Stimulated activated CD4-positive, alpha-beta T cell treated with anti-CD3 and anti-CD28 coated beads, Interleukin-1b, Interleukin-23, amount 100 ng/mL, for 4 hours (primary cell): Measurements from ENCODE around the gene DYDC2.

Experiments
- DNase-seq, 2 donors: peaks; one replicate each; pipeline ENCODE4 v3.0.0-alpha.2; 2020; ENCODE audit warnings: low read depth in 2 of 2

Gene DYDC2

DNA sequence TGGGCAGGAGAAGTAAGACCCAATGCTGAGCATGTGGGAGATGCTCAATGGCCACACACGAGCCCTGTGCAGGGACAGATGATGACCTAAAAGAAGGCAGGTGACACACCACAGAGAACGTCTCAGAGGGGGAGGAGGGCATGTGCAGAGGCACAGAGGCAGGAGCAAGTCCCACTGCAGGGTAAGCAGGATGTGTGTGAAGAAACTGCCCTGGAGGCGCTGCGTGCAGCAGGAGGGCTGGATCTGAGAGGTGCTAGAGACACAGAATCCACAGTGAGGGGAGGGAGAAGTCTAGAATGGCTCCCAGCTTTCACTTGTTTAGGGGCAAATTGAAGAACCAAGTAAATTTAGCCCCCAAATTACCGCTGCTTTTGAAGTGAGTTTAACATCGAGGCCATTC lies 14.9 kb downstream of the DYDC2 start:
- no peak for DNase-seq

DNA sequence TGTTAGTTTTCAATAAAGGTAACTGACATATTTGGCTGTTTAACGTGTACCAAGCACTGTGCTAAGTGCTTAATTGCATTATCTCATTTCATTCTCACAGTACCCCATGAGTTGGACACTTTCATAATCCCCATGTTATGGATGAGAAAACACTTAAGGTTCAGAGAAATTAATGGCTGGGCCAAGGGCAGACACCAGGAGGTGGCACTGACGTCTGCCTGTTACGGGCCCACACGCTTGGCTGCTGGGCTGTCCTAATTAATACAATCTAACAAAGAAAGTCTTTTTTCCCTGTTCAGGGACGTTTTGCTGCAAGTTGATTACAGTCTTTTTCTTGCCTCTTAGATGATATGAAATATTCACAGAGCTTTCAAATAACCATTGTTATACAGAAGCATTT lies 16.1 kb downstream of the DYDC2 start:
- DNase-seq = no peak

DNA sequence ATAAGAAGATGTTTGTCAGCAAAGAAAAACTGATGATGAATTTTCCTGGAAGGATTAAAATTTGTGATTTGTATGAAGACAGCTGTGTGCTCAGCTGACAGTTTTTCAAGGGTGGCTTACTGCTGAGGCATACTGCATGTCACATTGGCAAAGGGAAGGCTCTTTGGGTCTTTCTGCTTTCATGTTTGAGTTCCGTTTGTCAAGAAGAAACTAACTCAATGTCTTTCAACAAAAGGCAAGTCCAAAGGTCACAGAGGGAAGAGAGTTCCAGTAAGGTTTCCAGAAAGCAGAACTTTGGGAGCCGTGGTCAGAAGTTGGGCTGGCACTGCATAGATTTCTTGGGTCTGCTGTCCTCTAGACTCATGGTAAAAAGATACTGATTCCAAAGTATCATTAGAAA lies 16.9 kb downstream of the DYDC2 start:
- DNase-seq = no peak

DNA sequence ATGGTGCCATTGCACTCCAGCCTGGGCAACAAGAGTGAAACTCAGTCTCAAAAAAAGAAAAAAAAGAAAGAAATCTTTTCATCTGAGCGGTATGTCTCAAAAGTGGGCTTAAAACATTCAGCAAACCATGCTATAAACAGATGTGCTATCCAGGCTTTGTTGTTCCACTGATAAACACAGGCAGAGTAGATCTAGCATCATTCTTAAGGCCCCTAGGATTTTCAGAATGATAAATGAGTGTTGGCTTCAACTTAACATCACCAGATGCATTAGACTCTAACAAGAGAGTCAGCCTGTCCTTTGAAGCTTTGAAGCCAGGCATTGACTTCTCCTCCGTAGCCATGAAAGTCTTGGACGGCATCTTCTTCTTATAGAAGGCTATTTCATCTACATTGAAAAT lies 23.1 kb downstream of the DYDC2 start:
- DNase-seq = no peak

DNA sequence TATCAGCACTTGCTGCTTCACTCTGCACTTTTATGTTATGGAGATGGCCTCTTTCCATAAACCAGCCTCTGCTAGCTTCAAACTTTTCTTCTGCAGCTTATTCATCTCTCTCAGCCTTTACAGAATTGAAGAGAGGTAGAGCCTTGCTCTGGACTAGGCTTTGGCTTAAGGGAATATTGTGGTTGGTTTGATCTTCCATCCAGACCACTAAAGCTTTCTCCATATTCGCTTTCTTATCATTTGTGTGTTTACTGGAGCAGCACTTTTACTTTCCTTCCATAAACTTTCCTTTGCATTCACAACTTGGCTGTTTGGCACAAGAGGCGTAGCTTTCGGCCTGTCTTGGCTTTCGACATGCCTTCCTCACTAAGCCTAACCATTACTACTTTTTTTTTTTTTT lies 23.6 kb downstream of the DYDC2 start:
- no peak for DNase-seq

DNA sequence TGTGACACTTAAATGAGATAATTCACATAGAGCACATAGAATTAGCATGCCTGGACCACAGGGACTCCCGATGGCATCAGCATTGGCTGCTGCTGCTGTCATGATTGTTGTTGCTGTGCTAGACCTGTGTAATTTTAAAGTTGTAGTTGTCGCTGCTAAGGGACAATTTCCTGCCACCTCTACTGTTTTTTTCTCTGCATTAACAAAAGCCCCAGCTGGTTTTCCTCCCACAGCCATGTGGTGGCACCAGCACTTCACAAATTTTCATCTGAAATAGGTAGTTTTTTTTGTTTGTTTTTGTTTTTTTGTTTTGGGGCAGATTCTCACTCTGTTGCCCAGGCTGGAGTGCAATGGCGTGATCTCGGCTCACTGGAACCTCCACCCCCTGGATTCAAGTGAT lies 26.4 kb downstream of the DYDC2 start:
- peak; percentile 5 to 32 for DNase-seq

DNA sequence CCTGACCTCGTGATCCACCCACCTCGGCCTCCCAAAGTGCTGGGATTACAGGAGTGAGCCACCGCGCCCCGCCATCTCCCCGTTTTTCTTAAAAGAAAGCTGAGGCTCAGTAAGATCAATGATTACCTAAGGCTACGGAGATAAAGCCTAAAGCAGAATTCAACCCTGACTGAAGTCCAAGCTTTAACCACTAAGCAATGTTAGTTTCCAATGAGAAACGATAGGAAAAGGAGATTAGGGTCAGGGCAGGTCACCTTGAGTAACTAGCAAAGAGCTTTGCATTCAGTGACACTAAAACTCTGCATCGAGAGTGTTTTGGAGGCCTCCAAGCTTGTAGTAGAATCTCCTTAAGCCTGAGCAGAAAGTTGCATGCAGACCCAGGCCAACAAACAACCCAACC lies 34.2 kb downstream of the DYDC2 start:
- no peak for DNase-seq

DNA sequence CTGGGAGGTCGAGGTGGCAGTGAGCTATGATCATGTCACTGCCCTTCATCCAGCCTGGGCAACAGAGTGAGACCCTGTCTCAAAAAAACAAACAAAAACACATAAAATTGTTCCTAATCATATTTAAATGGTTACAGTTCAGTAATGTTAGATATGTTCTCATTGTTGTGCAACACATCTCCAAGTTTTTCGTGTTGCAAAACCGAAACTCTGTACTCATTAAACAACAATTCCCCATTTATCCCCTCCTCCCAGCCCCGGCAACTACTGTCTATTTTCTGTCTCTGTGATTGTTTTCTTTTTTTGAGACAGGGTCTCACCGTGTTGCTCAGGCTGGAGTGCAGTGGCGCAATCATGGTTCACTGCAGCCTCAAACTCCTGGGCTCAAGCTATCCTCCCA lies 35.7 kb downstream of the DYDC2 start:
- no peak for DNase-seq

DNA sequence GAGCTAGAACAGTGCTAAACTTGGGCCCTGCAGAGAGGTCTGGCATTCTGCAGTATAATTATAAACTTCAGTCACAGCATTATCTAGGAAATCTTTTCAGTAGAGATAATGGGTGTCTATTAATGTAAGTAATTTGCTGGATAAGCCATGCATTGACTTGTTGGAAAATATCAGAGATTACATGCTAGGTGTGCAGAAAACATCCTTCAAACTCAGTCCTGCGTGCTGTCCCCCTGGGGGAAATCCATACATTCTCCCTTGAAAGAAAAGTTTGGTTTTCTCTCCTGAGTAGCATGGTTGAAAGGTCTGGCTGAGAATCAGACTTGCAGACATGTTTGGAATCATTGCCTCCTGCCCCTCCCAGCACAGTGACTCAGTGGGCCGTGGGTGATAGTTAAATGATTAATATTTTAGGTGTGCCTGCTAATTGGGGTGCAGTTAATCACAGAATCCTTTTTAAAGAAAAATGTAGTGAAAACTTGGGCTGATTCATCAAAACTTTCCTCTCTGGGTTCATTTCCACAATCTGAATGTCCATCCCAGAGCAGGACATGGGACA lies 37.9 kb downstream of the DYDC2 start:
- no peak for DNase-seq

DNA sequence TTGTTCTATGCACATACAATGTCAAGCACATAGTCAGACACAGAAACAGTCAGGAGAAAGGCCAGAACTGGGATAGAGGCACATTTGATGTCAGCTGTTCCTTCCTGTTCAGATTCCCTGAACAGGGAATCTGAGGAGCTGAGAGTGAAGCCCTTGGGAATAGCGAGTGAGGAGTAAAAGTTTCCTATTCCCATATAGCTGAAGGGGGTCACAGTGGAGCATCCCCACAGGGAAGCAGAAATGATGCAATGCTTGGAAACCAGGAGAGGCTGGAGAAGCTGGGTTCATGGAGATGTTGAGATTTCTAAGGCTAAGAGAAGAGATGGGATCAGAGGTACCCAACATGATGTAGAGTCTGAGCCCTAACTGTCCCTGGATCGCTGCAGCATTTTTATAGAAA lies 40.4 kb downstream of the DYDC2 start:
- DNase-seq = no peak

DNA sequence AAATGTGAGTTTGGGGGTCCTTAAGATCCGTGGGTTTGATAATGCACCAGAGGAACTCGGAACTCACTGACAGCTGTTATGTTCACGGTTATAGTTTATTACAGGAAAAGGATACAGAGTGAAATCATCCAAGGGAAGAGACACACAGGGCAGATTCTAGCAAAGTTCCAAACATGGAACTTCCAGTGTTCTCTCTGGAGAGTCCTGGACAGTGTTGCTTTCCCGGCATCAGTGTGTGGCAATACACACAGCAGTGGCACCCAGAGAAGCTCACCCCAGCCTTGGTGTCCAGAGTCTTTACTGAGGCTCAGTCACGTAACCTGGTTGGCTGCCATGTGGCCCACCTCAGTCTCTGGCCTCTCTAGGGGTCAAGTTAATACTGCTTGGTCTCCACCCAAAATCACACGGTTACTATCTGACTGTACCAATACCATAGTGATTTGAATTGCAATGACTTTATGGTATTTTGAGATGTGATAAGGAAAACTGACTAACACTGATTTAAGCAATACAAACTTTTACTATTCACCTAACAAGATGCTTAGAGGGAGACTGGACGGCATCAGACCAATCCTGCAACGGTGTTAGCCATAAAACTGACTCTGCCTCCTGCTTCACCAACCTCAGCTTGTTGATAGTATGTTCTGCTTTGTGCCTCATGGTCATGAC lies 43.7 kb downstream of the DYDC2 start:
- no peak for DNase-seq

DNA sequence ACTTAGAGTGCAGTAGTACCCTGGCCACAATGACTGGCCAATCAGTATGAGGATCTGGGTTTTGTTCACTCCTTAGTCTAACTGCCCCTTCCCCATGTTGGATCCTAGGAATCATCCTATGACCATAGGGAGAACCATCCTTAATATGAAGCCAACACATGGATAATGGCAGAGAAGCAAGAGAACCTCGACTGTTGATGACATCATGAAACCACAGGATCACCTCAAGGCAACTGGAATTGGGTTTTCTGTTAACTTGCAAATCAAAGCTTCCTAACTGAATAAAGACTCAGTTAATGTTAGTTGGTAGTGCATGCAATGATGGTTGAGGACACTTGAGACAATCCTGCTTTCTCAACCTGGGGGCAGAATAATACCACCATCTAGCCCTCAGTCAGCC lies 48.5 kb downstream of the DYDC2 start:
- DNase-seq = no peak

DNA sequence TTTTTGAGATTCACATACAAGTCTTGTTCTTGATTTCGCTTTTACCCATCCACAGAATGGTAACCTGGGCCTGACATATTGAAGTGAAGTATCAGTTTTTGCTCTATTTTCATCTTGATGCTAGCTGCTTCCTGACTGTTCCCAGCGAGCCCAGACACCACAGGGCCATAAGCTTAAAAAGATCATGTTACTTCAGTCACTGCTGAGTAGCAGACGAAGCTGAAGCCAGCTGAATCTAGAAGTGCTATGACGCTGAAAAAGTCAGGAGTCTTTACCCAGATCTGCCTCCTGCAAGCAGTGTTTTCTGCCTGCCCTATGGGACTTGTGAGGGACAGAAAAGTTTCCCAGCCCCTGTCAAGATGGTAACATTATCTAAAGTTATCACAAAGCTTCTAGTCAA lies 49.0 kb downstream of the DYDC2 start:
- DNase-seq = no peak

DNA sequence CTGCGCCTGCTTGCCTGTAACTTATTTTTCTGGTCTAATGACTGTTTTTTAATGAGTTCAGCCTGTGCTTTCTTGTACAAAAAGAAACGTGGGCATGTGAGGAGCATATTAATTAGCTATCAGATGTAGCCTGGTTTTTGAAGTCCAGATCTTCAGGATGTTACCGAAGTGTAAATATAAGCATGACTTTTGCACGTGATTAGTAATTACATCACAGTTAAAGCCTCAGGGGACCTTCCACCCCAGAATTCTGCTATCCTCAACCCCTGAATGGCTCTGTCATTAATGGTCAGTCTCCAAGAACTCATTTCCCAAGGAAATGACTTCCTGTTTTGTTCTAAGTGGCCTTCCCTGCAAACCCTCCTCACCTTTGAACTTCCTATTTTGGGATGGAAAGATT lies 49.6 kb downstream of the DYDC2 start:
- DNase-seq = no peak

DNA sequence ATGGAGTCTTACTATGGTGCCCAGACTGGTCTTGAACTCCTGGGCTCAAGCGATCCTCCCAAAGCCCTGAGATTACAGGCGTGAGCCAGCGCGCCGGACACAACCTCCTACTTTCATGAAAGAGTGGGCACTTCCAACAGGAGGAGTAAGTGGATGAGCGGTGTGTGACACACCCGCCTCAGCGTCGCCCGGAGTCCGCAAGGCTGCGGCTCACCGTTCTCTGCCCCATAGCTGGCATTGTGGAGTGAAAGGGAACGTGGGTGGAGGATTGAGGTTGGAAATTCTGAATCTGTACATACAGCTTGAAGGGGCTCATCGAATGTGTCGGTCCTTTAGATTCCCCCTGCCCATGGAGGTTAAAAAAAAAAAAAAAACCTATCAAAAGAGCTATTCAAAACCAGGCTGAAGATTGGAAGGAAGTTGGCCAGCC lies 51.2 kb downstream of the DYDC2 start:
- peak; percentile 31 to 49 for DNase-seq

DNA sequence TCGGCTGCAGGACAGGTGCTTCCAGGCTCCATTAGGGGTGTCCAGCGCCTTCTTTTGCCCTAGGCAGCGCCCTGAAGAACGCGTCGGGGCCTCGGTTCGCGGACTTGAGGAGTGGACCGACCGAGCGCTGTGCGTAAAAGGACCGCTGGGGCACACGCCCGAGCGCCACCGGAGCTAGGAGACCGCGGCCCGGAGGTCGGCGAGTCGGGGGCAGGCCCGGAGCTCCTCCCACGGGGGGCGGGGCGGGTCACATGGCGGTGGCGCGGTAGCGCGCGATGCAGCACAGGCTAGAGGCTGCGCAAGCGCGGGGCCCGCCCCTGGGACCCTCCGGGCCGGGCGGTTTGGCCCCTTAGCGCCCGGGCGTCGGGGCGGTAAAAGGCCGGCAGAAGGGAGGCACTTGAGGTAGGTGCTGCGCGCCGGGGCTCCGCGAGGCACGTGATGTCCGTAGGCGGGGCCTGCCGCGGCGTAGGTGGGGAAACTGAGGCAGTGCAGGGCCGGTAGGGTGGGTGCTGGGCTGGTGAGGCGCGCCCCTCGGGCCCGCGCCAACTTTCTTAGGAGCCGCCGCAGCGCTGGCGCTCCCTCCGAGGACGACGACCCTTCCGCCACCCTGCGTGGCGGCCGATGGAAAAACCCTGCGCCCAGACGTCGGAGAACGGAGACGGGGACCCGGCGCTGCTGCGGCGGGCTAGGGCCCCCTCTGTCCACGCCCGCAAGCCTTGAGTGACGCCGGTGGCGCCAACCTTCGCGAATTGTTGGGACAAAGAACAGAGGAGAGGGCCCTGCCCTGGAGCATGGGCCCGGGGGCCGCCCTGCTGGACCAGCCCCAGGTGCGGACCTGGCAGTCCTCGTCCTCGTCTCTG lies 51.9 kb downstream of the DYDC2 start, which contains the start of gene PRXL2A:
Gene PRXL2A, plus strand, starts transcription at position 310 of the 860 bp plus-strand sequence. CDS start 11,917 bp downstream, outside the sequence.
- DNase-seq = peak; percentile 69 to 86

DNA sequence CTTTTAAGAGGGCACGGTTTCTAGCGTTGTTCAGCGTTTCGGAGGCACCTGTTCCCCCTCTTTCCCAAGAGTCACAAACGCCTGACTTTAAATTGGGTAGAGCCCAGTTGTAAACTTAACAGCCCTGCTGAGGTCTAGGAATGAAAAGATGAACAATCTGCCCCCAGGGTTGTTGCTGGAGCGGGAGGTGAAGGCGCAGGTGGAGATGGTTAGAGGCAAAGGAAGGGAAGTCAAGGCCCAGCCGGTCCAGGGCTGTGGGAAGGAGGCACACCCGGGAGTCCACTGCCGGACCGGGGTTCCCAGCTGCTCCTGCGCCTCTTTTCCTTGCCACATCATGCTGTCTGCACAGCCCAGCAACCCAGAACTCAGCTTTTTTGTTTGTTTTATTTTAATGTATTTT lies 52.5 kb downstream of the DYDC2 start:
- no peak for DNase-seq

DNA sequence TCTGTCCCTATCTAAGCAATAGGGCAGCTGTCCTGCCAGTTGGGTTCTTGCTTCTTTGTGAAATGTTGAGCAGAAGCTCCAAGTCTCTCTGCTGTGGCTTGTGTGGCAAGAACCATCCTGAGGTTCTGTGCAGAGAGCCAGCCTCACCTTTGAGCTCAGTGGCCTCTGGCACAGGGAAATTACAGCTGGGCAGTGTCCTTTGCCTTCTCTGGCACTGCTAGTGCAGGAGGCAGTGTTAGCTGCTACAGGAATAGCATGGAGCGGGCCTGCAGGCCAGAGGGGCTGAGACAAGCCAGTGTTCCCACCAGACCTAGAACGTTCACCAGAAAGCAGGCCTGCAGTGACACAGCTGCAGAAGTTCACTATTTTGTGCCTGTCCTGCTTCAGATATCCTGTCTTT lies 53.5 kb downstream of the DYDC2 start:
- DNase-seq = no peak

DNA sequence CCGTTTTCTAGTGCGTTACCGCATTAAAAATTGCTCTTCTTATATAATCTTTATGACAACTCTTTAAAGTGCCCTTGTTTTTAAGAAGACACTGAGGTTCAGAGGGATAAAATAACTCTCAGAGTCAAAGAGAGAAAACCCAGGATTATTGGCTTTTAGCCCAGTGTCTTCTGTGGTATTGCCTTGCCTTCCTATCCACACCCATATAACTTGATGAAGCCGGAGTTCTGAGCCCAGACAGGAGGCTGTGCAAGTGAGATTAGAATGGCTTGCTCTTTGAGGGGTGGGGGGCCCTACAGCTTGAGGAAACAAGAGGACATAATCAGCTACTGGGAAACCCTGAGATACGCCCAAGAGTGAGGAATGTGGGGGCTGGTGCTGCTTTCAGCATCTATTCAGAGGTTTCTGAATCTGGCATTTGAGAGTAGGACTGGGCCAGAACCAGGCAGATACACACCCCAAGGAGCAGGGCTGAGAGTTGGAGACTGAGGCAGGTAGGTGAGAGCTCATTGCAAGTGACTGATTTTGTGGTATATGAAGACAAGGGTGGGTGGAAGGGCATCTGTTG lies 54.1 kb downstream of the DYDC2 start:
- DNase-seq = no peak

DNA sequence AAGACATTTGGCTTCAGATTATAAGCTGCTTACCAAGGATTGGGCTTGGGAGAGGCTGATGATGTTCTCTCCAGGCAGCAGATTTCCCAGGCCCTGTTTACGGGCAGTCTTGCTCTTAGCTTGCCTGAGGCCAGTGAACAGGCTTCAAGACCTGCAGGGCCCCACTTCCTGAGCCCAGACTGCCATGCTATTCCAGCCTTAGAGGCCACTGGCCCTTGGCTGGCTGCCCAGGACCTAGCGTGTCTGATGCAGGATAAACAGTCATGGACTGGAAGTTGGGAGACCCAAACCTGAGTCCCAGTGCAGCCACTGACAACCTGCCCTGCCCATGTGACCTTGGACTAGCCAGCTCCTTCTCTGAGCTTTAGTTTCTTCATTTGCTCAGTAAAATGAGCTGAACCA lies 54.7 kb downstream of the DYDC2 start:
- DNase-seq = no peak

DNA sequence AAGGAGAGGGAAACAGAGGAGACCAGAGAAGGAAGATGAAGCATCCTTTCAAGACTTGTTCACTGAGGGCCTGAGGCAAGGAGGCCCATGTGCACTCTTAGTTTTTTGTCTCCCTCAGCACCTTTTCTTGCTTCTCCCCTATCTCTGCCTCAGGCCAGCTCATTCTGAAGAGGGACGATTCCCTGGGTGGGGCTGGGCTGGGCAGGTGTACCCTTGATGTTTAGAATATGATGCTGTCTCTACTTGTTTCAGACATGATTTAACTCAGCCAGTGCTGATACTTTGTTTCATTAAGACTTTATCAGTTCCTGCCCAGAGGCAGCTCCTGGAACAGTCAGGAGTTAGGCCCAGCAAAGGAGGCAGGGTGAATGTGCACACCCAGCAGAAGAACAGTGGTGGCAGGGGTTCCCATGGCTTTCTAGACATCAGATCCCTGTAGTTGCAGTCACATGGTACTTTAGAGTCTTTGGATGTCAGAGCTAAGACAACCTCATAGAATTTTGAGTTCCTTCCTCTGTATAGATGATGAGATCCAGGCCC lies 55.2 kb downstream of the DYDC2 start:
- DNase-seq = no peak

DNA sequence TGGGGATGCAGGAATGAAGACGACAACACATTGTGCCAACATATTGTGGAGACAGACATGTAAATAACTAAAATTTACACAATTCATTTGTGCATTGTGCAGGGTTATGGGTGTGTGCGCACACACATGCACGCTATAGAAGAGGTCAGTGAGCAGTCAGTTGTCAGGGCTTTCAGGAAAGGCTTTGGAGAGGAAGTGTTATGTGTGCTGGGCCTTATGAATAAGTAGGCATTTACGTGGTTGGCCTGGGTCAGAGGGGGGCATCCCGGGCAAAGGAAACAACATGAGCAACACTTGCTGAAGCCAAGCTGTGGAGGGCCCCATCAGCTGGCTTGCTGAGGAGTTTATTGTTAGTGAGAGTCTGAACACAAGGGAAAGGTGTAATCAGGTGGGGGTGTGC lies 55.9 kb downstream of the DYDC2 start:
- no peak for DNase-seq
